Stimulated activated CD4-positive, alpha-beta T cell treated with anti-CD3 and anti-CD28 coated beads, Interleukin-12 subunit alpha, Interleukin-12 subunit beta, amount 100 ng/mL, for 24 hours (primary cell): ENCODE results near the gene C11orf24.
"Not testable (repeated sequence)": the region's sequence is repeated elsewhere in the genome, so short reads cannot be mapped to it uniquely, and the experiment has no call there.

ENCODE experiments used
- DNase-seq, 2 experiments: peaks; one replicate each; pipeline ENCODE4 v3.0.0-alpha.2; 2020; ENCODE audit warnings: low read depth in 2 of 2

C11orf24 gene

GRCh38 chr11:68251765-68252164 lies 20.0 kb downstream of the C11orf24 start:
- DNase-seq = no peak

- DNase-seq = not testable (repeated sequence)
Measured at GRCh38 chr11:68244912-68245311, 26.9 kb downstream of the C11orf24 start.

- not testable (repeated sequence) for DNase-seq
Measured at GRCh38 chr11:68243847-68244246, 27.9 kb downstream of the C11orf24 start.

- no peak for DNase-seq
Measured at GRCh38 chr11:68242616-68243015, 29.2 kb downstream of the C11orf24 start.

- DNase-seq = no peak
Measured at GRCh38 chr11:68231621-68232020, 40.2 kb downstream of the C11orf24 start.

- DNase-seq = no peak
Measured at GRCh38 chr11:68229601-68230000, 42.2 kb downstream of the C11orf24 start.

- DNase-seq = no peak
Measured at GRCh38 chr11:68226421-68226820, 45.4 kb downstream of the C11orf24 start.

GRCh38 chr11:68224606-68225005 lies 47.2 kb downstream of the C11orf24 start:
- DNase-seq = no peak

GRCh38 chr11:68223275-68223674 lies 48.5 kb downstream of the C11orf24 start:
- DNase-seq = no peak

- no peak for DNase-seq
Measured at GRCh38 chr11:68221406-68221805, 50.4 kb downstream of the C11orf24 start.

- no peak for DNase-seq
Measured at GRCh38 chr11:68216171-68216938, 55.4 kb downstream of the C11orf24 start.

GRCh38 chr11:68215524-68216170 lies 56.1 kb downstream of the C11orf24 start:
- no peak for DNase-seq

- DNase-seq = peak in 1 of 2 experiments; percentile 21
Measured at GRCh38 chr11:68215087-68215445, 56.7 kb downstream of the C11orf24 start.

GRCh38 chr11:68214173-68215086 lies 57.3 kb downstream of the C11orf24 start:
- no peak for DNase-seq

- DNase-seq = peak; percentile 64 to 69
Measured at GRCh38 chr11:68213555-68214172, 58.1 kb downstream of the C11orf24 start.

GRCh38 chr11:68213135-68213515 lies 58.6 kb downstream of the C11orf24 start, which contains the start of gene KMT5B:
Gene KMT5B, minus strand, starts transcription at chr11:68213296. Its CDS starts 23,220 bp downstream, at chr11:68190076.
- DNase-seq = peak in 1 of 2 experiments; percentile 32

- peak in 1 of 2 experiments; percentile 50 for DNase-seq
Measured at GRCh38 chr11:68212421-68213134, 59.2 kb downstream of the C11orf24 start.

GRCh38 chr11:68211546-68211945 lies 60.2 kb downstream of the C11orf24 start:
- DNase-seq = no peak
